Fibroblast of skin of right quadriceps (primary cell): Measurements from ENCODE around the gene HERC4.
"Not testable (repeated sequence)": the region's sequence is repeated elsewhere in the genome, so short reads cannot be mapped to it uniquely, and the experiment has no call there.

ENCODE experiments used
- DNase-seq: peaks from one replicate; pipeline ENCODE4 v3.0.0-alpha.2; 2013

HERC4 gene

GRCh38 chr10:68090586-68090985, 15.5 kb upstream of the HERC4 start:
- DNase-seq, result no peak

- no peak for DNase-seq
Observed at GRCh38 chr10:68088740-68089139, 13.7 kb upstream of the HERC4 start.

GRCh38 chr10:68087685-68088401, 12.8 kb upstream of the HERC4 start:
- no peak for DNase-seq

GRCh38 chr10:68086910-68087684, 12.0 kb upstream of the HERC4 start:
- DNase-seq, result no peak

GRCh38 chr10:68086011-68086410, 10.9 kb upstream of the HERC4 start:
- DNase-seq, result peak; percentile 66

- no peak for DNase-seq
Observed at GRCh38 chr10:68084469-68084868, 9.4 kb upstream of the HERC4 start.

GRCh38 chr10:68083953-68084352, 8.9 kb upstream of the HERC4 start:
- no peak for DNase-seq

GRCh38 chr10:68082872-68083271, 7.8 kb upstream of the HERC4 start:
- DNase-seq, result peak; percentile 61

- DNase-seq, result no peak
Observed at GRCh38 chr10:68081916-68082315, 6.8 kb upstream of the HERC4 start.

GRCh38 chr10:68080853-68081431, 5.9 kb upstream of the HERC4 start:
- DNase-seq, result no peak

GRCh38 chr10:68079434-68079833, 4.4 kb upstream of the HERC4 start:
- DNase-seq, result no peak

GRCh38 chr10:68077026-68077425, 1.9 kb upstream of the HERC4 start:
- no peak for DNase-seq

GRCh38 chr10:68076081-68076480, 998 bp upstream of the HERC4 start:
- DNase-seq, result not testable (repeated sequence)

- no peak for DNase-seq
Observed at GRCh38 chr10:68075550-68076004, 494 bp upstream of the HERC4 start.

- DNase-seq, result no peak
Observed at GRCh38 chr10:68074031-68074774, 880 bp downstream of the HERC4 start.

GRCh38 chr10:68073631-68074030, 1.5 kb downstream of the HERC4 start:
- DNase-seq, result no peak

GRCh38 chr10:68067508-68067907, 7.6 kb downstream of the HERC4 start:
- DNase-seq, result no peak

- no peak for DNase-seq
Observed at GRCh38 chr10:68067029-68067428, 8.1 kb downstream of the HERC4 start.

GRCh38 chr10:68053553-68053952, 21.5 kb downstream of the HERC4 start:
- no peak for DNase-seq

GRCh38 chr10:68052463-68052862, 22.6 kb downstream of the HERC4 start:
- DNase-seq, result no peak

- no peak for DNase-seq
Observed at GRCh38 chr10:68049289-68050078, 25.6 kb downstream of the HERC4 start.

GRCh38 chr10:68047554-68048327, 27.3 kb downstream of the HERC4 start:
- DNase-seq, result no peak
